K562 treated with DMSO at 1 percent for 24 hours (cell line): Measurements from ENCODE around the gene MRPL57. TPM values are rescaled to one million over a fixed set of nuclear protein-coding genes. Genes with fewer than 3 reads are reported as not detected.

Source experiments
- total RNA-seq: library from RNA; unstranded; fragments of 300-600 nt; gene quantifications from 2 replicates; pipeline ENCODE4 v1.2.3, GENCODE V29; 2022; ENCODE audit warnings: low read depth; ENCODE audit not compliant: insufficient read depth

Gene MRPL57
- total RNA-seq: 12.5 and 12.9 TPM in 2 replicates

DNA sequence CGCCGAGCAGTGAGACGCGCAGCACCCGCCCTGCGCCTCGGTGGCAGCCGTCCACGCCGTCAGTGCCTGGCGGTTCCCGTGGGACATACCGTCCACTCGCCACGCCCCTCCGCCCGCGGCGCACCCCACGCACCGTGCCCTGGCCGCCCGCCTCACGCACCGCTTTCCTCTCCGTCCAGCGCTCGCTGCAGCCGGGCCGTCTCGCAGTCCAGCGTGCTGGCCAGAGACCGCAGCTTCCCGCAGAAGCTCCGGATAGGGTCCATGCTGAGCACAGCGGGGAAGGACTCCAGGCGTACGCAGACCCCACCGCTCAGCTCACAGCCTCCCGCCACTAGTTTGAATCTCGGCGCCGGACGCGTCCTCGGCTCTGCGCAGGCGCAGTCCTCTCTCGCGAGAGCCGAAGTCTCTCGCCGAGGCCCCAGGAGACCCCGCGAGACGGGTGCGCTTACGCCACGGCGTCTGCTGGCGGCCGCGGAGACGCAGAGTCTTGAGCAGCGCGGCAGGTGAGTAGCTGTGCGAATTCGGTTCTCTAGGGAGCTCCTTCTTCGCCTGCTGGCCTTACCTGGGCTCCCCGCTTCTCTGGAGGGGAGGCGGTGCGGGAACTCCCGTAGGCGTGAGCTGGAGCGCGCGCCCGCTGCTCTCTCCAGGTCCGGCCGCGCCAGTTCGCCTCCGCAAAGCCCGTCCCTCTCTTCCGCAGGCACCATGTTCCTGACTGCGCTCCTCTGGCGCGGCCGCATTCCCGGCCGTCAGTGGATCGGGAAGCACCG is at the start of gene MRPL57, which contains the start of gene SKA3:
TSS of gene MRPL57 (plus strand) at position 444 of the 767 bp plus-strand sequence. CDS start at position 703, 259 bp downstream.
TSS of gene SKA3 (minus strand) at position 338 of the 767 bp plus-strand sequence. CDS start at position 263, 75 bp downstream.

Other genes with a start within 250 kb of the MRPL57 start
- gene LATS2, start 115.1 kb upstream of the MRPL57 start, total RNA-seq: 2.3 and 2.6 TPM in 2 replicates
- gene SAP18, start 36.5 kb upstream of the MRPL57 start, total RNA-seq: 31.7 and 38.2 TPM in 2 replicates
- 9.5 and 10.7 TPM in 2 replicates for gene SKA3, start 106 bp upstream of the MRPL57 start, total RNA-seq